ENCODE measurements around the gene KCTD10. TPM values are rescaled to one million over a fixed set of nuclear protein-coding genes. Genes with fewer than 3 reads are reported as not detected.

Gene KCTD10
- total RNA-seq, 4 donors from 2014 or later: 58.6 to 77.7 (median 67.2) TPM

DNA sequence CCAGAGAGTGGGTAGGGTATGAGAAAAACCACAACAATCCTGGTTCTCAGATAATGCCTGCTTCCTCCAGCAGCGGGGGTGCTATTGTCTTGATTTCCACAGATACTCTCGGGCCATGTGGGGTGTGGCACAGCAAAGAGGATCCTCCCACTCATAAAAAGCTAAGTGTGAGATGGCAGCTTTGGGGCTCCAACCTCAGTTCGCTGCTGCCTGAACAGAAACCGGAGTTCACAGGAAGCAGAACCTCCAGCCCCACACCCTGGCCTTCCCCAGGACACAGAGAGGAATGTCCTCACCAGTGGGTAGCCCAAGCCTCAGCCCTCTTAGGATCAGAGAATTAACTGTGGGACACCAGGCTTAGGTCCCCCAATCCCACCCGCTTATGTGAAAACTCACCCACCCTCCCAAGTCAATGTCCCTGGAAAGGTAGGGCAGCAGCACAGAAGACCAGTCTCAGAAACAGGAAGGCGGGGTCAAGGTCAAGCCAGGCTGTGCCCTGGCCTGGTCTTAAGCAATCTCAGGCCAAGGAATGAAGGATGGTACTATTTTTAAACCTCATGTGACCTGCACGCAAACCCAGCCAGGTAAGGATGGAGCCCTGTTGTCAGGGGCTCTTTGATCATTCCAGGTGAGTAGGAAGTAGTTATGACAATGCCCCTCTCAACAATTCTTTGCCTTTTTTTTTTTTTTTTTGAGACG is 9.0 kb downstream of the KCTD10 start:
- Histone ChIP-seq H3K4me1 (peaks cover 0 to 94% (median 40%) of the 10 kb centered on the region in 4 donors), H3K4me3 (no peak overlapping the region)

DNA sequence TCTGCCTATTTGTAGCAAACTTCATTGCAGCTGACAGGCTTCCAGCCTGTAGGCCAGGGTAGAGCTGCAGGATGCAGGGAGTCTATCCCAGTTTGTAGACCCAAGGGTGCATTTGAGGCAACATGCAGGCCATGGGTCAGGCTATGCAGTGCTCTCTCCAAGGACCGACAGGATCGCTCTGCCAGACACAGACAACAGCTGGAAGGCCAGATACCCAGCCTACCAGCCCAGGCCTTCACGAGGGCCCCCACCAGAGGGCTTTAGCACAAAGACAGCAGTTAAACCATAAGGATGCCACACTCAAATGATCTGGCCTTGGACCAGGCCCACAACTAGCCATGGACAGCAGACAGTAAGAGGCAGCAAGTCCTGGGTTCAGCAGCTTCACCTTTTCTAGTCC is 10.3 kb downstream of the KCTD10 start:
- DNase-seq (ENCODE audit: low spot score in 2 of 2): no peak
- 20 to 50% methylated on average over 1 to 3 of the region's 3 CpGs for WGBS, 2 donors
- TF ChIP-seq, protein P1, sequence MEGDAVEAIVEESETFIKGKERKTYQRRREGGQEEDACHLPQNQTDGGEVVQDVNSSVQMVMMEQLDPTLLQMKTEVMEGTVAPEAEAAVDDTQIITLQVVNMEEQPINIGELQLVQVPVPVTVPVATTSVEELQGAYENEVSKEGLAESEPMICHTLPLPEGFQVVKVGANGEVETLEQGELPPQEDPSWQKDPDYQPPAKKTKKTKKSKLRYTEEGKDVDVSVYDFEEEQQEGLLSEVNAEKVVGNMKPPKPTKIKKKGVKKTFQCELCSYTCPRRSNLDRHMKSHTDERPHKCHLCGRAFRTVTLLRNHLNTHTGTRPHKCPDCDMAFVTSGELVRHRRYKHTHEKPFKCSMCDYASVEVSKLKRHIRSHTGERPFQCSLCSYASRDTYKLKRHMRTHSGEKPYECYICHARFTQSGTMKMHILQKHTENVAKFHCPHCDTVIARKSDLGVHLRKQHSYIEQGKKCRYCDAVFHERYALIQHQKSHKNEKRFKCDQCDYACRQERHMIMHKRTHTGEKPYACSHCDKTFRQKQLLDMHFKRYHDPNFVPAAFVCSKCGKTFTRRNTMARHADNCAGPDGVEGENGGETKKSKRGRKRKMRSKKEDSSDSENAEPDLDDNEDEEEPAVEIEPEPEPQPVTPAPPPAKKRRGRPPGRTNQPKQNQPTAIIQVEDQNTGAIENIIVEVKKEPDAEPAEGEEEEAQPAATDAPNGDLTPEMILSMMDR (IDR thresholded peaks at IDR 0.05): no peak
- H3K9me3 ChIP-seq: no peaks in the 10 kb centered on the region
- peaks cover 0 to 62% (median 12%) of the 10 kb centered on the region in 3 donors for H3K36me3 ChIP-seq
- no peak overlapping the region for H3K4me3 ChIP-seq
- H3K4me1 ChIP-seq: peaks cover 0 to 95% (median 53%) of the 10 kb centered on the region in 4 donors
- peak overlapping the region in 3 of 4 donors; percentile 37 to 71 (median 58) for H3K27ac ChIP-seq
- no peaks in the 10 kb centered on the region for H3K27me3 ChIP-seq

More for the DNA sequence above, 9.0 kb downstream of the KCTD10 start:
- H3K36me3 ChIP-seq: peaks cover 0 to 62% (median 12%) of the 10 kb centered on the region in 3 donors
- no peak for DNase-seq (ENCODE audit: low spot score in 2 of 2)
- H3K27me3 ChIP-seq: no peaks in the 10 kb centered on the region
- peak overlapping the region in 3 of 4 donors; percentile 18 to 71 (median 58) for H3K27ac ChIP-seq
- no peaks in the 10 kb centered on the region for H3K9me3 ChIP-seq
- TF ChIP-seq EP300 (IDR thresholded peaks at IDR 0.05) (no peak), POLR2A (IDR thresholded peaks at IDR 0.05) (no peak)
- TF ChIP-seq, protein P1 (IDR thresholded peaks at IDR 0.05): no peak
- 66 to 70% methylated on average over 6 to 8 of the region's 8 CpGs for WGBS, 2 donors

DNA sequence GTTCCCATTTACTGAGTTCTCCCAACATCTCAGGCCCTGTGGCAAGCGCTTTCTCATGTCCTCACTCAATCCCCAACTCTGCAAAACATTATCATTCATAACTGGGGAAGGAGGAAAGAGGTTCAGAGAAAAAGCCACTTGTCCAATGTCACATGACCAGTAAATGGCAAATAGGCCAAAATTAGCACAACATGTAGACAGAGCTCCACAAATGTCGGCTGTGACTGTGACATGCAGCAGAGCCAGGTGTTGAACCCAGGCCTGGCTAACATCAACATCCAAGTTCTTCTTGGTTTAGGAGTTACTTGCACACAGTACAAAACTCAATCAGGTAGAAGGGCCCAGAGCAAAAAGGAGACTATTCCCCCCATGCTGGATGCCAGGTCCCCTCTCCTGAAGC is 10.8 kb downstream of the KCTD10 start:
- DNase-seq (ENCODE audit: low spot score in 2 of 2): no peak
- Histone ChIP-seq H3K27me3 (no peaks in the 10 kb centered on the region), H3K4me1 (peaks cover 0 to 96% (median 58%) of the 10 kb centered on the region in 4 donors), H3K9me3 (no peaks in the 10 kb centered on the region), H3K27ac (peak overlapping the region in 2 of 4 donors; percentile 58 to 71), H3K36me3 (peaks cover 0 to 62% (median 12%) of the 10 kb centered on the region in 3 donors), H3K4me3 (no peak overlapping the region)
- TF ChIP-seq, protein P1 (IDR thresholded peaks at IDR 0.05): no peak
- TF ChIP-seq POLR2A (IDR thresholded peaks at IDR 0.05) (no peak), EP300 (IDR thresholded peaks at IDR 0.05) (no peak)
- 69 to 74% methylated on average over 2 of the region's 2 CpGs for WGBS, 2 donors

DNA sequence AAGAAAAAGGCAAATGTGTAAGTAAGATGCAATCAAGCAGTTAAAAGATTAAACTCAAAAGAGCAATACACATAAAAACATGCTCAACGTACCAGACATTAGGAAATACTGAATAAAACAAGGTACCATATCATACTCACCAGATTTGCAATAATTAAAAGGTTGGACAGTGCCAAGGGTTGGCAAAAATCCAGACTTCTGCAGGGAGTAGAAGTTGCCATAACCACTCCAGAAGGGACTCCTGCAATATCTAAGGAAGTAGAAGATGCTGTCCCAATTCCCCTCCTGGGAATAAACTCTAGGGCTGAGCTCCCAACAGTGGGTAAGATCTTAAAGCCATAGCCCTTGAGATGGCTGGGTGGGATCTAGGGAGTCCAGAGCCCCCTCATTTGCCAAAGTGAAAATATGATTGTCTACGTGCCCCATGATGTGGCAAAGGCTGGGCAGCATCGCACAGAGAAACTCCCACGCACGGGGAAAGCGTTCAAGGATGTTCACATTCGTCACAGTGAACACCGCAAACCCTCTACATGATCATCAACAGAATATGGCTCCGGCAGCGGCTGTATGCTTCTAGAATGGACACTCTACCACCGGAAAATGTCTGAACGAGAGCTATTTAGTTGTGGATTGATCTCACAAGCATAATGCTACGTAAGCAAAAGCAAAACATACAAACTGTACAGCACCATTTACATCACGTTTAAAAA is 12.3 kb downstream of the KCTD10 start:
- no peak for DNase-seq (ENCODE audit: low spot score in 2 of 2)
- no peak overlapping the region for H3K4me3 ChIP-seq

More for the DNA sequence above, 12.3 kb downstream of the KCTD10 start:
- no peaks in the 10 kb centered on the region for H3K9me3 ChIP-seq
- H3K27me3 ChIP-seq: no peaks in the 10 kb centered on the region
- peak overlapping the region in 3 of 4 donors; percentile 84 to 96 (median 92) for H3K27ac ChIP-seq
- H3K4me1 ChIP-seq: peaks cover 0 to 96% (median 72%) of the 10 kb centered on the region in 4 donors
- WGBS, 2 donors: 89 to 92% methylated on average over 14 of the region's 14 CpGs
- H3K36me3 ChIP-seq: peaks cover 0 to 52% (median 12%) of the 10 kb centered on the region in 3 donors
- TF ChIP-seq, protein P1 (IDR thresholded peaks at IDR 0.05): no peak
- TF ChIP-seq POLR2A (IDR thresholded peaks at IDR 0.05) (no peak), EP300 (IDR thresholded peaks at IDR 0.05) (no peak)
